ENCODE results near the gene LOXL4. TPM values are rescaled to one million over a fixed set of nuclear protein-coding genes. Genes with fewer than 3 reads are reported as not detected.

LOXL4 gene
- total RNA-seq, 1 experiment from 2014 or later, result 0.13 TPM

DNA sequence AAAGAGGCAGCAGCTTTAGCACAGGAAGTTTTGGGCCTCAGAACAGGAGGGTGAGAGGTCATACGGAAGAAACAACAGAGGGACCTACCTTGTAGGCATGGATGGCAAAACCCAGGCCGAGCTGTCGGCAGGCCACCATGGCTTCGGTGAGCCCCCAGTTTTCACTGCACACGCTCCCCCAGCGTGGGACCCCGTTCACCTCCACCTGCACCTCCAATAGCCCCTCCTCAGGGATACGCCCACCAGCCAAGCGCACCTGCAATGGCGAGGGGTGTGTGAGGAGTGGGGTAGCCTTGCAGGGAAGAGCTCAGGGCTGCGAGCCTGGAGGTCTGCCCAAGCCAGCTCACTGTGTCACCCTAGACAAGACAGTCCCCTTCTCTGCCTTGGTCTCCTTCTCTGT, 11.3 kb downstream of the LOXL4 start:
- Histone ChIP-seq H3K4ac (ENCODE audit: low read depth, low read length) (no peak overlapping the region), H4K20me1 (ENCODE audit: control insufficient read depth, insufficient read depth, insufficient read length) (no peaks in the 10 kb centered on the region), H3K9me3 (ENCODE audit: control insufficient read depth, low read depth, low read length) (no peaks in the 10 kb centered on the region), H2BK120ac (ENCODE audit: low read depth, low read length, poor library complexity, severe bottlenecking) (no peak overlapping the region), H3T11ph (ENCODE audit: low read length) (no peak overlapping the region), H3K27ac (ENCODE audit: insufficient read length, low read depth, low read length) (no peak overlapping the region), H3K4me1 (ENCODE audit: insufficient read depth, low read length) (no peaks in the 10 kb centered on the region), H4K8ac (replicated peaks; ENCODE audit: insufficient read length, low read depth, low read length) (no peak overlapping the region), H2BK5ac (ENCODE audit: insufficient read length, low read length) (no peak overlapping the region), H2BK20ac (ENCODE audit: low read depth, low read length, poor library complexity, severe bottlenecking) (no peak overlapping the region), H2BK12ac (ENCODE audit: insufficient read length, low read depth, low read length) (no peak overlapping the region), H2BK15ac (ENCODE audit: low read depth, low read length) (no peak overlapping the region), H3K14ac (ENCODE audit: insufficient read depth, low read length) (no peak overlapping the region; the same call in 1 of the 2 replicates), H3K23me2 (ENCODE audit: insufficient read length, low read depth, low read length, poor library complexity, severe bottlenecking) (no peaks in the 10 kb centered on the region), H3K27me3 (ENCODE audit: insufficient read depth, low read length) (no peaks in the 10 kb centered on the region), H4K91ac (ENCODE audit: insufficient read length, low read depth, low read length) (no peak overlapping the region), H3K79me1 (ENCODE audit: insufficient read depth, low read depth, low read length, poor library complexity, severe bottlenecking) (no peaks in the 10 kb centered on the region), H3K18ac (ENCODE audit: insufficient read length, low read depth, low read length) (no peak overlapping the region), H3K4me2 (ENCODE audit: insufficient read depth, insufficient read length, low read length) (no peak overlapping the region), H3K56ac (ENCODE audit: insufficient read length, low read depth, low read length) (no peak overlapping the region), H3K23ac (ENCODE audit: insufficient read length, low read depth, low read length) (no peak overlapping the region), H3K79me2 (ENCODE audit: insufficient read depth, low read length) (no peaks in the 10 kb centered on the region), H2AK5ac (ENCODE audit: insufficient read length, low read length) (no peak overlapping the region), H3K9ac (ENCODE audit: extremely low read depth, insufficient read length, low read length) (no peak overlapping the region), H4K5ac (ENCODE audit: insufficient read length, low read depth, low read length) (no peak overlapping the region), H2AFZ (ENCODE audit: low read length) (no peak overlapping the region)
- DNase-seq, result no peak
- TF ChIP-seq, protein P1, sequence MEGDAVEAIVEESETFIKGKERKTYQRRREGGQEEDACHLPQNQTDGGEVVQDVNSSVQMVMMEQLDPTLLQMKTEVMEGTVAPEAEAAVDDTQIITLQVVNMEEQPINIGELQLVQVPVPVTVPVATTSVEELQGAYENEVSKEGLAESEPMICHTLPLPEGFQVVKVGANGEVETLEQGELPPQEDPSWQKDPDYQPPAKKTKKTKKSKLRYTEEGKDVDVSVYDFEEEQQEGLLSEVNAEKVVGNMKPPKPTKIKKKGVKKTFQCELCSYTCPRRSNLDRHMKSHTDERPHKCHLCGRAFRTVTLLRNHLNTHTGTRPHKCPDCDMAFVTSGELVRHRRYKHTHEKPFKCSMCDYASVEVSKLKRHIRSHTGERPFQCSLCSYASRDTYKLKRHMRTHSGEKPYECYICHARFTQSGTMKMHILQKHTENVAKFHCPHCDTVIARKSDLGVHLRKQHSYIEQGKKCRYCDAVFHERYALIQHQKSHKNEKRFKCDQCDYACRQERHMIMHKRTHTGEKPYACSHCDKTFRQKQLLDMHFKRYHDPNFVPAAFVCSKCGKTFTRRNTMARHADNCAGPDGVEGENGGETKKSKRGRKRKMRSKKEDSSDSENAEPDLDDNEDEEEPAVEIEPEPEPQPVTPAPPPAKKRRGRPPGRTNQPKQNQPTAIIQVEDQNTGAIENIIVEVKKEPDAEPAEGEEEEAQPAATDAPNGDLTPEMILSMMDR (conservative IDR thresholded peaks at IDR 0.05), result no peak
- no peak overlapping the region for H3K27ac Mint-ChIP-seq
- H3K4me3 Mint-ChIP-seq, result no peak overlapping the region
- H3K36me3 Mint-ChIP-seq (ENCODE audit: insufficient read depth in 1 of 3, low read depth in 3 of 3), result peaks cover 0 to 4% (median 0%) of the 10 kb centered on the region in 3 experiments; a peak in 1 of 7 replicates
- no CpG with 5 or more reads among the region's 11 CpGs for WGBS (ENCODE audit: extremely low coverage, insufficient read length, low lambda C conversion rate)
- H3K4me1 Mint-ChIP-seq, result peaks cover 6 to 7% of the 10 kb centered on the region in 2 experiments
- H3K27me3 Mint-ChIP-seq (ENCODE audit: low read depth), result no peaks in the 10 kb centered on the region
- no peaks in the 10 kb centered on the region for H3K9me3 Mint-ChIP-seq

All from H9 (cell line).